GM21529 (cell line): ENCODE data around the gene ACSL4.
"Not testable (repeated sequence)": the region's sequence is repeated elsewhere in the genome, so short reads cannot be mapped to it uniquely, and the experiment has no call there.

Source experiments
- ATAC-seq: cut with Tn5 transposase; IDR thresholded peaks from one replicate; pipeline ENCODE4 v1.9.1; 2021; ENCODE audit not compliant: unreplicated experiment

The ACSL4 gene

GRCh38 chrX:109679820-109680219 is 53.2 kb downstream of the ACSL4 start:
- ATAC-seq = no peak

GRCh38 chrX:109672239-109672638 is 60.8 kb downstream of the ACSL4 start:
- no peak for ATAC-seq

- ATAC-seq = not testable (repeated sequence)
Measured at GRCh38 chrX:109671170-109671569, 61.9 kb downstream of the ACSL4 start.

- no peak for ATAC-seq
Measured at GRCh38 chrX:109667986-109668385, 65.1 kb downstream of the ACSL4 start.

GRCh38 chrX:109660435-109661143 is 72.5 kb downstream of the ACSL4 start:
- no peak for ATAC-seq

GRCh38 chrX:109658391-109658790 is 74.7 kb downstream of the ACSL4 start:
- ATAC-seq = no peak

GRCh38 chrX:109657364-109657763 is 75.7 kb downstream of the ACSL4 start:
- not testable (repeated sequence) for ATAC-seq

GRCh38 chrX:109656774-109657173 is 76.3 kb downstream of the ACSL4 start:
- ATAC-seq = no peak

DNA sequence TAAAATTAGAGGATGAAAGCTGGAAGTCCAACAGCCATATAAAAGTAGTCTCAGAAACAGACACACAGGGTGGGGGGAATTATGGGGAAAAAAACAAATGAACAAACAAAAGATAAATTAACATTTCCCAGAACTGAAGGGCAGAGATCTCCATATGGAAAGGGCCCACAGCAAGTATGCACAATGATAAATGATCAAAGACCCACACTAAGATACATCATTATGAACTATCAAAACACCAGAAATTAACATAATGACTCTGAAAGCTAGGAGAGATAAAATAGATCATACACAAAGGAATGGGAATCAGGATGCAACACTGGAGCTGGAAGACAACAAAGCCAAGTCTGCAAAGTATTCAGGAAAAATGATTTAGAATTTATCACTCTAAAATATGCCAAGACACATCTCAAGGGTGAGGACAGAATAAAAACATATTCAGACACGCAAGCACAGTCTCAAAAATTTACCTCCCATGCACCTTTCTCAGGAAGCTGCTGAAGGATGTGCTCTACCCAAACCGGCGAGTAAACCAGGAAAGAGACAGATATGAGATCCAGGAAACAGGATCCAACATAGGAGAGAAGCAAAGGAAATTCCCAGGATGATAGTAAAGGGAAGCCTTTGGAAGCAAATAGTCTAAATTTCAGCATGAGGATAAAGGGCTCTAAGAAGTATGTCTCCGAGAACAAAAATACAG is 77.4 kb downstream of the ACSL4 start:
- no peak for ATAC-seq

GRCh38 chrX:109654516-109655109 is 78.4 kb downstream of the ACSL4 start:
- no peak for ATAC-seq

- ATAC-seq = not testable (repeated sequence)
Measured at GRCh38 chrX:109644671-109645070, 88.4 kb downstream of the ACSL4 start.

DNA sequence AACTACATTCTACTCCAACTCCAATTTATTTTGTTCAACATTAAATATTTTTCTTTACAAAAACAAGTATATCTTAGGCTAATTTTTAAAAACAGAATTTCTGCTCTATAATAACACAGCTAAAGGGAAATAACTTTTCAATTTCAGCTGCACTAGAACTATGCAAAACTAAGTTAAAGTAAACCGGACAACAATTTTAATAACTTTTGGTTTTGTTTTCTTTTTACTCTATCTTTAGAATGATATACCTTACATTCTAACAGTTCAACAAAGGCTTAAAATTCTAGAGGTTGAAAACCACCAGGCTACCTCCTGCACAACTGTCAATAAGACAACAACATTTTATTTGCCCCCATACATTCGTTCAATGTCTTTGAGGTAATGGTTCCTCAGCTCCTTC is 89.4 kb downstream of the ACSL4 start:
- ATAC-seq = peak; percentile 48

- ATAC-seq = no peak
Measured at GRCh38 chrX:109638158-109638557, 94.9 kb downstream of the ACSL4 start.

- not testable (repeated sequence) for ATAC-seq
Measured at GRCh38 chrX:109637477-109637876, 95.6 kb downstream of the ACSL4 start.

- ATAC-seq = no peak
Measured at GRCh38 chrX:109635146-109635545, 97.9 kb downstream of the ACSL4 start.

GRCh38 chrX:109632906-109633504 is 100.1 kb downstream of the ACSL4 start:
- ATAC-seq = no peak

DNA sequence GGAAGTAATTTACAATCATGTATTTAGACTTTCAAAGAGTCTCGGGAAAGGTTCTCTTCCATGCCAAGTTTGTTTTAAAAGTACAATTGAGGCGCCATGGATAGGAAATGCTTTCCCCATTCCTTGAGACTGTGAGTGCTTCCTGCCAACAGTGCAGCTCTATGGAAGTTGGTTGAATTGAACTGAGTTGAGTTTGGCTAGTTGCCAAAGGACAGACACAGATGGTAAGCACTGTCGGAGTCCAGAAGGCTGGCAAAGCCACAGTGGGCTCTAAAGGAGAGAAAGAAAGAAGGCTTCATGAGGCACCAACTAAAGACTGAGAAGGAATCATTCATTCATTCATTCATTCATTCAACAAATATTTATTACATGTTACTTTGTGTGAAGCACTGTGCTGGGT is 103.7 kb downstream of the ACSL4 start:
- no peak for ATAC-seq

- ATAC-seq = no peak
Measured at GRCh38 chrX:109626637-109627036, 106.4 kb downstream of the ACSL4 start.

DNA sequence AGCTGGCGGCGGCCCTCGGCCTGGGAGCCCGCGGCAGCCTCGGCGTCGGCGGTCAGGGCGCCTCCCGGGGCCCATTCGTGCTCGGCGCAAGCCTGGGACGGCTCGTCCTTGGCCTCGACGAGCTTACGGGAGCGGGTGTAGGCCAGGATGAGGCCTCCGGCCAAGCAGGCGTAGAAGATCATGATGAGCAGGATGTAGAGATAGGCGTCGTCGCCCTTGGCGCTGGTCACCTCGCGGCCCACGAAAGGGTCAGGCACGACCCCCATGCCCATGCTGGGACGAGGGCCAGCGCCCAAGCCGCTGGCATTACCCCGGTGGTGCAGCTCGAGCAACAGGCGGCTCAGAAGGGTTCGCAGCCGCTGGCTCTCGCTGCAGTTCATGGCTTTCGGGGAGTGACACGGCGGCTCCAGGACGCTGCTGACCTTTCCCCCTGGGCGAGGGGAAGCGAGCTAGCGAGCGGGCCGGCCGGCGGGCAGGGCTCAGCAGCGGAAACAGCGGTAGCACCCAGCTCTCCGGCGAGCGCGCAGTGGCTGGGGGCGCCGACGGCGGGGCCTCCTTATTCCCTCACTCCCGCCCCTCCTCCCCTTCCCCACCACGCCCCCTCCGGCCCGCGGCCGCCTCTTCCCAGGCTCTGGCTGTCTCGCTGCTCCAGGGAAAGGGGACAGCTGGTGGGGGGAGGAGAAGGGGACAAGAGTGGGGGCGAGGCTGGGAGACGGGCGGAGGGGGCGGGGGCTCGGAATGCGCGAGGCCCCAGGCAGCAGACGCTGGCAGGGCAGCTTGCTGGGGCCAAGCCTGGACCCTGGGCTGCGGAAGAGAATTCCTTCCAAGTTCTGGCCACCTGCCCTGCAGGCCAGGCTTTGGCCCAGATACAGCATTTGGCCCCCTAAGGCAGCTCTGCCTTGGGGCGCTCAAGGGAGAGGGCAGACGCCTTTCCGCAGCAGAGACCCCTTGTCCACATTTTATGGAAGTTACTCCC is 108.1 kb downstream of the ACSL4 start, which contains the start of gene KCNE5:
TSS of gene KCNE5 (minus strand) at position 532 of the 976 bp plus-strand sequence. CDS start at position 380, 152 bp downstream.
- ATAC-seq = no peak

DNA sequence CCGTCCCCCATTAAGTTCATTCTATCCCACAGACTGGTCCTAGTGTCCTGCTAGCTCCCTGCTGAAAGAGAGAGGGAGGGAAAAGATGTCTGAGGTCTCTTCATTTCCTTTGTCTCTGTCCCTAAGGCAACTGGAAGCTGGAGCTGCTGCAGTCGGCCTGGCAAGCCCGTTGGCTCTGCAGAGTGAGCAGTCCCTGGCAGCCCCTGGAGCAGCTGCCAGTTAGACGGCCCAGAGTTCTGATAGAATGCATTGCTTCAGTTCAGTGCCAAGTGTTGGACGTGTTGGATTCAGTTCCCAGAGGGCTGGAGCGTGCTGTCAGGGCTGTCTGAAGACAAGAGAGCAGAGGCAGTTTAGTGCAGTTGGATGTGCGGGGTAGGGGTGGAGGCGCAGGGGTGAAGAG is 109.1 kb downstream of the ACSL4 start:
- no peak for ATAC-seq
